Activated CD8-positive, alpha-beta T cell treated with anti-CD3 and anti-CD28 coated beads, Interleukin-2, amount 10 ng/mL, durations not matched to agents 7 days and 5 days (primary cell): ENCODE data around the gene SLC22A2. TPM values are rescaled to one million over a fixed set of nuclear protein-coding genes. Genes with fewer than 3 reads are reported as not detected.

Experiments
- ATAC-seq: fragments of 150-1000 bp; cut with Tn5 transposase; one replicate; pipeline ENCODE4 v1.10.0; 2021; ENCODE audit warnings: moderate library complexity
- CTCF ChIA-PET: fragments of 350-600 bp; sonication (Branson Sonifier 250); formaldehyde crosslinking; loops from one replicate; lab custom pipeline; 2021; ENCODE audit warnings: antibody characterized with exemption; lab: Charles Lee
- POLR2A ChIA-PET: fragments of 350-600 bp; sonication (Branson Sonifier 250); formaldehyde crosslinking; loops from one replicate; lab custom pipeline; 2021; ENCODE audit warnings: antibody characterized with exemption; lab: Charles Lee
- DNase-seq: peaks from one replicate; pipeline ENCODE4 v3.0.0-alpha.2; 2020
- H3K27ac Mint-ChIP-seq: one replicate; pipeline ENCODE4 v1.8.0; 2021; ENCODE audit warnings: mild to moderate bottlenecking, mixed read lengths
- H3K27me3 Mint-ChIP-seq: one replicate; pipeline ENCODE4 v1.8.0; 2021; ENCODE audit warnings: low read depth, mixed read lengths
- H3K36me3 Mint-ChIP-seq: one replicate; pipeline ENCODE4 v1.8.0; 2021; ENCODE audit warnings: low read depth, mixed read lengths
- H3K4me1 Mint-ChIP-seq: one replicate; pipeline ENCODE4 v1.8.0; 2021; ENCODE audit warnings: low read depth, mixed read lengths
- H3K4me3 Mint-ChIP-seq: one replicate; pipeline ENCODE4 v1.8.0; 2021; ENCODE audit warnings: mild to moderate bottlenecking, mixed read lengths
- H3K9me3 Mint-ChIP-seq: one replicate; pipeline ENCODE4 v1.8.0; 2022; ENCODE audit warnings: mixed read lengths; ENCODE audit not compliant: insufficient read depth
- total RNA-seq, 2 experiments: library from RNA; stranded (reverse); gene quantifications; one replicate each; pipeline ENCODE4 v1.2.3, GENCODE V29; 2021

The SLC22A2 gene
- total RNA-seq, 2 experiments from 2014 or later, result not detected

- POLR2A ChIA-PET, result no interaction called here
- DNase-seq (no peak), ATAC-seq (no peak)
- H3K9me3 Mint-ChIP-seq, result no peaks in the 10 kb centered on the region
- no peak overlapping the region for H3K4me3 Mint-ChIP-seq
- H3K4me1 Mint-ChIP-seq, result no peaks in the 10 kb centered on the region
- H3K36me3 Mint-ChIP-seq, result no peaks in the 10 kb centered on the region
- peaks cover 7% of the 10 kb centered on the region for H3K27me3 Mint-ChIP-seq
- CTCF ChIA-PET, result no interaction called here
- no peak overlapping the region for H3K27ac Mint-ChIP-seq
Measured at GRCh38 chr6:160170018-160170680, 88.5 kb downstream of the SLC22A2 start.

- DNase-seq, result no peak
- no peaks in the 10 kb centered on the region for H3K4me1 Mint-ChIP-seq
- no peaks in the 10 kb centered on the region for H3K9me3 Mint-ChIP-seq
- H3K27me3 Mint-ChIP-seq, result peaks cover 6% of the 10 kb centered on the region
- no peak overlapping the region for H3K27ac Mint-ChIP-seq
- no peak overlapping the region for H3K4me3 Mint-ChIP-seq
- ChIA-PET POLR2A (no interaction called here), CTCF (no interaction called here)
- H3K36me3 Mint-ChIP-seq, result no peaks in the 10 kb centered on the region
- ATAC-seq, result no peak
Measured at GRCh38 chr6:160167604-160168399, 90.8 kb downstream of the SLC22A2 start.

Other genes with a start within 250 kb of the SLC22A2 start
- under 1 TPM; 0.16 to 0.87 TPM for gene SLC22A1, start 137.0 kb downstream of the SLC22A2 start, total RNA-seq
- gene SLC22A3, start 89.6 kb upstream of the SLC22A2 start, total RNA-seq, result not detected